Gastrocnemius medialis (tissue), 4 donors: ENCODE measurements around the gene ZNF641.

ENCODE experiments used
- POLR2A ChIP-seq, 2 donors: fragments of 450-650 bp; IDR thresholded peaks; one replicate each; pipeline ENCODE4 v1.6.1; 2017; ENCODE audit warnings: antibody characterized with exemption in 2 of 2, mild to moderate bottlenecking in 2 of 2, moderate library complexity in 2 of 2
- TF ChIP-seq, protein P1 (sequence below), 5 experiments: fragments of 450-650 bp in 3 of 5; fragments of 200-600 bp in 2 of 5; sonication (generic) in 2 of 5; IDR thresholded peaks in 4 of 5; conservative IDR thresholded peaks in 1 of 5; 1 replicate in 4 of 5; 2 replicates in 1 of 5; pipeline ENCODE4 v1.5.1; 2016 to 2019; ENCODE audit warnings: antibody characterized with exemption in 5 of 5, mild to moderate bottlenecking in 3 of 5, moderate library complexity in 3 of 5

DNA sequence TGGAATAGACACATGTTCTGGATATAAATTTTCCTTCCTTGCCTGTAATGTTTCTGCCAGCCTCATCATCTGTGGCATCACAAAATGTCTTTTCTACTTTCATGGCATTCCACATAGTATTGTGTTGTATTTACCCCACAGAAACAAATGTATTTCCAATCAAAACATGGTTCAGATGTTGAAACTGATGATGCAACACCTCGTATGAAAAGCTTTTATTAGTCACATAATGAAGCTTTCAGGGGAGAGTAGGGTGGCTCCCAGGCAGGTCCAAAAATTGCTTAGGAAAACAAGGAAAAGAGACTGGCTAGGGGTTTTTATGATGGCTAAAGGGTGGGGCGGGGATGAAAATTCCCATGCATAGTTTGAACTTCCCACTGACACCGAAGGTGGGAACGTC is 29.1 kb upstream of the ZNF641 start:
- TF ChIP-seq, protein P1, sequence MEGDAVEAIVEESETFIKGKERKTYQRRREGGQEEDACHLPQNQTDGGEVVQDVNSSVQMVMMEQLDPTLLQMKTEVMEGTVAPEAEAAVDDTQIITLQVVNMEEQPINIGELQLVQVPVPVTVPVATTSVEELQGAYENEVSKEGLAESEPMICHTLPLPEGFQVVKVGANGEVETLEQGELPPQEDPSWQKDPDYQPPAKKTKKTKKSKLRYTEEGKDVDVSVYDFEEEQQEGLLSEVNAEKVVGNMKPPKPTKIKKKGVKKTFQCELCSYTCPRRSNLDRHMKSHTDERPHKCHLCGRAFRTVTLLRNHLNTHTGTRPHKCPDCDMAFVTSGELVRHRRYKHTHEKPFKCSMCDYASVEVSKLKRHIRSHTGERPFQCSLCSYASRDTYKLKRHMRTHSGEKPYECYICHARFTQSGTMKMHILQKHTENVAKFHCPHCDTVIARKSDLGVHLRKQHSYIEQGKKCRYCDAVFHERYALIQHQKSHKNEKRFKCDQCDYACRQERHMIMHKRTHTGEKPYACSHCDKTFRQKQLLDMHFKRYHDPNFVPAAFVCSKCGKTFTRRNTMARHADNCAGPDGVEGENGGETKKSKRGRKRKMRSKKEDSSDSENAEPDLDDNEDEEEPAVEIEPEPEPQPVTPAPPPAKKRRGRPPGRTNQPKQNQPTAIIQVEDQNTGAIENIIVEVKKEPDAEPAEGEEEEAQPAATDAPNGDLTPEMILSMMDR (IDR thresholded peaks at IDR 0.05 in 4 of 5, conservative IDR thresholded peaks at IDR 0.05 in 1 of 5), result no peak
- TF ChIP-seq POLR2A (IDR thresholded peaks at IDR 0.05), result no peak
